HAP-1 (cell line): Measurements from ENCODE around the gene ZNF48.
"Not testable (repeated sequence)": the region's sequence is repeated elsewhere in the genome, so short reads cannot be mapped to it uniquely, and the experiment has no call there.

ENCODE experiments used
- DNase-seq, 2 experiments: peaks; one replicate each; pipeline ENCODE4 v3.0.0-alpha.2; 2016 to 2020; ENCODE audit warnings: low spot score in 2 of 2
- H3K27me3 ChIP-seq: fragments of 250-450 bp; sonication (Bioruptor Pico); 2 replicates; pipeline ENCODE4 v1.5.1; 2020; ENCODE audit warnings: low read depth, mild to moderate bottlenecking, moderate library complexity
- H3K36me3 ChIP-seq: fragments of 250-450 bp; sonication (Bioruptor Pico); replicated peaks from 2 replicates; pipeline ENCODE4 v1.5.1; 2020; ENCODE audit warnings: mild to moderate bottlenecking
- H3K4me1 ChIP-seq: fragments of 250-450 bp; sonication (Bioruptor Pico); 2 replicates; pipeline ENCODE4 v1.5.1; 2020; ENCODE audit warnings: mild to moderate bottlenecking
- H3K4me3 ChIP-seq: fragments of 250-450 bp; sonication (Bioruptor Pico); 2 replicates; pipeline ENCODE4 v1.5.1; 2020; ENCODE audit warnings: mild to moderate bottlenecking, moderate library complexity
- H3K9me3 ChIP-seq: fragments of 250-450 bp; sonication (Bioruptor Pico); 2 replicates; pipeline ENCODE4 v1.5.1; 2020; ENCODE audit warnings: mild to moderate bottlenecking, moderate library complexity
- in situ Hi-C: fragments of 300-500 bp; cut with MboI; formaldehyde crosslinking; loops from 3 replicates; pipeline ENCODE4 v1.14.3; 2020; ENCODE audit warnings: low sequenced_read_pairs, inconsistent platforms, mixed read lengths

Gene ZNF48

GRCh38 chr16:30377812-30378235, 17.4 kb upstream of the ZNF48 start:
- peak overlapping the region; percentile 54 for H3K4me3 ChIP-seq
- no peaks in the 10 kb centered on the region for H3K27me3 ChIP-seq
- in situ Hi-C loops: loop anchor here (25.0 kb wide), 2 partner anchors 291 to 534 kb away; partner anchors contain the start of genes FBXL19, PPP4C, TBX6 and YPEL3
- peaks cover 10% of the 10 kb centered on the region for H3K4me1 ChIP-seq
- DNase-seq: peak; percentile 90 to 96
- no peaks in the 10 kb centered on the region for H3K9me3 ChIP-seq
- H3K36me3 ChIP-seq: no peaks in the 10 kb centered on the region

- H3K4me3 ChIP-seq: peak overlapping the region; percentile 54
- H3K36me3 ChIP-seq: no peaks in the 10 kb centered on the region
- no peaks in the 10 kb centered on the region for H3K27me3 ChIP-seq
- DNase-seq: peak; percentile 94 to 99
- H3K4me1 ChIP-seq: peaks cover 10% of the 10 kb centered on the region
- in situ Hi-C loops: loop anchor here (25.0 kb wide), 2 partner anchors 291 to 534 kb away; partner anchors contain the start of genes FBXL19, PPP4C, TBX6 and YPEL3
- no peaks in the 10 kb centered on the region for H3K9me3 ChIP-seq
These were observed 16.7 kb upstream of the ZNF48 start for GRCh38 chr16:30378236-30379157.

GRCh38 chr16:30379158-30379783, 15.9 kb upstream of the ZNF48 start:
- in situ Hi-C loops: loop anchor here (25.0 kb wide), 2 partner anchors 292 to 533 kb away; partner anchors contain the start of genes FBXL19, PPP4C, TBX6 and YPEL3

GRCh38 chr16:30380072-30380802, 15.0 kb upstream of the ZNF48 start:
- in situ Hi-C loops: loop anchor here (25.0 kb wide), 2 partner anchors 293 to 532 kb away; partner anchors contain the start of genes FBXL19, PPP4C, TBX6 and YPEL3
- peaks cover 10% of the 10 kb centered on the region for H3K4me1 ChIP-seq
- no peaks in the 10 kb centered on the region for H3K9me3 ChIP-seq

More at GRCh38 chr16:30379158-30379783, 15.9 kb upstream of the ZNF48 start:
- no peak for DNase-seq
- no peaks in the 10 kb centered on the region for H3K36me3 ChIP-seq
- H3K27me3 ChIP-seq: no peaks in the 10 kb centered on the region
- H3K4me1 ChIP-seq: peaks cover 10% of the 10 kb centered on the region
- no peaks in the 10 kb centered on the region for H3K9me3 ChIP-seq
- H3K4me3 ChIP-seq: peak overlapping the region; percentile 54

GRCh38 chr16:30380803-30381208, 14.4 kb upstream of the ZNF48 start:
- H3K36me3 ChIP-seq: no peaks in the 10 kb centered on the region
- DNase-seq: no peak
- in situ Hi-C loops: loop anchor here (25.0 kb wide), 2 partner anchors 294 to 531 kb away; partner anchors contain the start of genes FBXL19, PPP4C, TBX6 and YPEL3
- no peak overlapping the region for H3K4me3 ChIP-seq
- no peaks in the 10 kb centered on the region for H3K27me3 ChIP-seq
- H3K9me3 ChIP-seq: no peaks in the 10 kb centered on the region
- peaks cover 10% of the 10 kb centered on the region for H3K4me1 ChIP-seq

More at GRCh38 chr16:30380072-30380802, 15.0 kb upstream of the ZNF48 start:
- no peak overlapping the region for H3K4me3 ChIP-seq
- no peak for DNase-seq
- no peaks in the 10 kb centered on the region for H3K36me3 ChIP-seq
- H3K27me3 ChIP-seq: no peaks in the 10 kb centered on the region

GRCh38 chr16:30381291-30382041, 13.8 kb upstream of the ZNF48 start:
- DNase-seq: no peak
- no peaks in the 10 kb centered on the region for H3K9me3 ChIP-seq
- no peaks in the 10 kb centered on the region for H3K27me3 ChIP-seq
- in situ Hi-C loops: loop anchor here (25.0 kb wide), 2 partner anchors 294 to 531 kb away; partner anchors contain the start of genes FBXL19, PPP4C, TBX6 and YPEL3
- peaks cover 10% of the 10 kb centered on the region for H3K4me1 ChIP-seq
- H3K36me3 ChIP-seq: no peaks in the 10 kb centered on the region
- H3K4me3 ChIP-seq: no peak overlapping the region

GRCh38 chr16:30382111-30382881, 12.9 kb upstream of the ZNF48 start, which contains the start of gene SEPTIN1:
Gene SEPTIN1, minus strand, starts transcription at chr16:30382561. Its CDS starts 19 bp downstream, at chr16:30382542.
- Histone ChIP-seq H3K9me3 (no peaks in the 10 kb centered on the region), H3K4me3 (no peak within 1 kb of the TSS), H3K4me1 (peaks cover 7% of the 10 kb centered on the region), H3K36me3 (no peaks in the 10 kb centered on the region), H3K27me3 (no peaks in the 10 kb centered on the region)
- no peak for DNase-seq
- in situ Hi-C loops: loop anchor here (25.0 kb wide), 2 partner anchors 295 to 530 kb away; partner anchors contain the start of genes FBXL19, PPP4C, TBX6 and YPEL3

GRCh38 chr16:30383521-30383920, 11.7 kb upstream of the ZNF48 start:
- Histone ChIP-seq H3K36me3 (no peaks in the 10 kb centered on the region), H3K4me3 (no peak overlapping the region), H3K27me3 (no peaks in the 10 kb centered on the region), H3K4me1 (peaks cover 3% of the 10 kb centered on the region; the same call in 1 of the 2 replicates), H3K9me3 (no peaks in the 10 kb centered on the region)
- in situ Hi-C loops: loop anchor here (25.0 kb wide), 2 partner anchors 296 to 529 kb away; partner anchors contain the start of genes FBXL19, PPP4C, TBX6 and YPEL3
- DNase-seq: no peak

GRCh38 chr16:30394592-30395154, 547 bp upstream of the ZNF48 start:
- DNase-seq: no peak
- H3K4me1 ChIP-seq: peaks cover 10% of the 10 kb centered on the region
- H3K4me3 ChIP-seq: peak overlapping the region; percentile 88
- in situ Hi-C loops: loop anchor here (25.0 kb wide), 2 partner anchors 307 to 518 kb away; partner anchors contain the start of genes FBXL19, PPP4C, TBX6 and YPEL3
- no peaks in the 10 kb centered on the region for H3K9me3 ChIP-seq
- no peaks in the 10 kb centered on the region for H3K27me3 ChIP-seq
- peaks cover 18% of the 10 kb centered on the region for H3K36me3 ChIP-seq

GRCh38 chr16:30395992-30396585, 869 bp downstream of the ZNF48 start:
- H3K27me3 ChIP-seq: no peaks in the 10 kb centered on the region
- DNase-seq: no peak
- in situ Hi-C loops: loop anchor here (25.0 kb wide), 2 partner anchors 309 to 516 kb away; partner anchors contain the start of genes FBXL19, PPP4C, TBX6 and YPEL3
- peaks cover 18% of the 10 kb centered on the region for H3K36me3 ChIP-seq
- H3K9me3 ChIP-seq: no peaks in the 10 kb centered on the region
- peaks cover 21% of the 10 kb centered on the region for H3K4me1 ChIP-seq
- H3K4me3 ChIP-seq: peak overlapping the region; percentile 88

GRCh38 chr16:30396627-30397026, 1.4 kb downstream of the ZNF48 start:
- H3K4me3 ChIP-seq: peak overlapping the region; percentile 88
- not testable (repeated sequence) for H3K9me3 ChIP-seq, DNase-seq, H3K27me3 ChIP-seq
- H3K36me3 ChIP-seq: peaks cover 18% of the 10 kb centered on the region
- peaks cover 21% of the 10 kb centered on the region for H3K4me1 ChIP-seq
- in situ Hi-C loops: loop anchor here (25.0 kb wide), 2 partner anchors 309 to 516 kb away; partner anchors contain the start of genes FBXL19, PPP4C, TBX6 and YPEL3
